ENCODE results near the gene ASMTL.

Gene ASMTL

GRCh38 chrX:1496076-1496475, 43.4 kb upstream of the ASMTL start:
- TF ChIP-seq TSHZ2 (CRISPR knock-in tag; IDR thresholded peaks at IDR 0.05) = no peak
- no peak for TF ChIP-seq ZFP30 (CRISPR knock-in tag; IDR thresholded peaks at IDR 0.05)
- TF ChIP-seq PPARA (CRISPR knock-in tag; IDR thresholded peaks at IDR 0.05; ENCODE audit: borderline replicate concordance) = no peak
- no peak for TF ChIP-seq TCF4 (CRISPR knock-in tag; IDR thresholded peaks at IDR 0.05; ENCODE audit: borderline replicate concordance)
- no peak for TF ChIP-seq CSDC2 (CRISPR knock-in tag; IDR thresholded peaks at IDR 0.05)
- TF ChIP-seq POU6F1 (CRISPR knock-in tag; IDR thresholded peaks at IDR 0.05; ENCODE audit: borderline replicate concordance, low read depth) = no peak
- no peak for TF ChIP-seq ARNTL (CRISPR knock-in tag; IDR thresholded peaks at IDR 0.05; ENCODE audit: borderline replicate concordance, low read depth)
- TF ChIP-seq CREB5 (CRISPR knock-in tag; IDR thresholded peaks at IDR 0.05; ENCODE audit: low read depth) = no peak
- TF ChIP-seq ISL1 (CRISPR knock-in tag; IDR thresholded peaks at IDR 0.05) = no peak
- TF ChIP-seq RARB (CRISPR knock-in tag; IDR thresholded peaks at IDR 0.05) = no peak
- ATAC-seq = no peak

GRCh38 chrX:1493877-1494510, 41.3 kb upstream of the ASMTL start:
- TF ChIP-seq ZC3H10 (CRISPR knock-in tag; IDR thresholded peaks at IDR 0.05) = no peak
- no peak for TF ChIP-seq POU6F1 (CRISPR knock-in tag; IDR thresholded peaks at IDR 0.05; ENCODE audit: borderline replicate concordance, low read depth)
- ATAC-seq = peak; percentile 69

GRCh38 chrX:1493412-1493811, 40.7 kb upstream of the ASMTL start:
- no peak; the same call in 2 of the 3 replicates for ATAC-seq
- TF ChIP-seq ZNF8 (CRISPR knock-in tag; IDR thresholded peaks at IDR 0.05) (no peak), SNAI2 (CRISPR knock-in tag; IDR thresholded peaks at IDR 0.05) (no peak), PATZ1 (CRISPR knock-in tag; IDR thresholded peaks at IDR 0.05; ENCODE audit: borderline replicate concordance) (no peak), BACH2 (CRISPR knock-in tag; IDR thresholded peaks at IDR 0.05; ENCODE audit: borderline replicate concordance) (no peak), ESRRG (CRISPR knock-in tag; IDR thresholded peaks at IDR 0.05) (no peak), TOX (CRISPR knock-in tag; IDR thresholded peaks at IDR 0.05; ENCODE audit: borderline replicate concordance) (no peak), ZFP30 (CRISPR knock-in tag; IDR thresholded peaks at IDR 0.05) (no peak), GLIS3 (CRISPR knock-in tag; IDR thresholded peaks at IDR 0.05) (no peak), ARNTL (CRISPR knock-in tag; IDR thresholded peaks at IDR 0.05; ENCODE audit: borderline replicate concordance, low read depth) (no peak), TSHZ2 (CRISPR knock-in tag; IDR thresholded peaks at IDR 0.05) (no peak), TCF4 (CRISPR knock-in tag; IDR thresholded peaks at IDR 0.05; ENCODE audit: borderline replicate concordance) (no peak), OSR1 (CRISPR knock-in tag; IDR thresholded peaks at IDR 0.05) (no peak), CSRNP3 (CRISPR knock-in tag; IDR thresholded peaks at IDR 0.05) (no peak), ZFP3 (CRISPR knock-in tag; IDR thresholded peaks at IDR 0.05) (no peak), CREB5 (CRISPR knock-in tag; IDR thresholded peaks at IDR 0.05; ENCODE audit: low read depth) (no peak), RARB (CRISPR knock-in tag; IDR thresholded peaks at IDR 0.05) (no peak), ISL1 (CRISPR knock-in tag; IDR thresholded peaks at IDR 0.05) (no peak)
